HL-60 (cell line): ENCODE results near the gene DOCK9.

ENCODE experiments used
- DNase-seq, 2 experiments: peaks; one replicate each; pipeline ENCODE4 v3.0.0-alpha.2; 2010 to 2020; ENCODE audit warnings: low read depth in 1 of 2, low spot score in 1 of 2
- H3K27ac ChIP-seq: fragments of 250-450 bp; sonication (Bioruptor Pico); replicated peaks from 2 replicates; pipeline ENCODE4 v1.5.1; 2020; ENCODE audit warnings: mild to moderate bottlenecking, moderate library complexity
- H3K27me3 ChIP-seq: fragments of 250-450 bp; sonication (Bioruptor Pico); 2 replicates; pipeline ENCODE4 v1.5.1; 2021; ENCODE audit warnings: mild to moderate bottlenecking, moderate library complexity; ENCODE audit not compliant: insufficient read depth, poor library complexity, severe bottlenecking
- H3K4me3 ChIP-seq: replicated peaks from 2 replicates; pipeline ENCODE4 v1.5.1; 2011; ENCODE audit warnings: mild to moderate bottlenecking, control low read depth, low read length; ENCODE audit not compliant: insufficient read depth
- CTCF ChIP-seq: IDR thresholded peaks from one replicate; pipeline ENCODE4 v1.5.1; 2011; ENCODE audit warnings: low read length, control low read depth, inconsistent platforms; ENCODE audit not compliant: insufficient read depth
- GABPA ChIP-seq: IDR thresholded peaks from 2 replicates; pipeline ENCODE4 v1.6.1; 2012; ENCODE audit warnings: low read depth
- POLR2AphosphoS5 ChIP-seq: IDR thresholded peaks from 2 replicates; pipeline ENCODE4 v1.6.1; 2012; ENCODE audit warnings: low read depth
- REST ChIP-seq: IDR thresholded peaks from 2 replicates; pipeline ENCODE4 v1.6.1; 2012; ENCODE audit warnings: low read depth; ENCODE audit not compliant: insufficient replicate concordance
- SPI1 ChIP-seq: IDR thresholded peaks from 2 replicates; pipeline ENCODE4 v1.6.1; 2012; ENCODE audit warnings: low read depth, mild to moderate bottlenecking, borderline replicate concordance

The DOCK9 gene

GRCh38 chr13:98856983-98857382 is 120.9 kb downstream of the DOCK9 start:
- H3K27me3 ChIP-seq = peaks cover 18% of the 10 kb centered on the region
- TF ChIP-seq REST (no peak), SPI1 (no peak), CTCF (no peak), POLR2AphosphoS5 (no peak), GABPA (no peak)
- no peak for DNase-seq
- no peak overlapping the region for H3K27ac ChIP-seq
- no peak overlapping the region for H3K4me3 ChIP-seq

- H3K4me3 ChIP-seq = no peak overlapping the region
- no peak for DNase-seq
- TF ChIP-seq POLR2AphosphoS5 (no peak), SPI1 (no peak), REST (no peak), CTCF (no peak), GABPA (no peak)
Observed at GRCh38 chr13:98854448-98854847, 123.4 kb downstream of the DOCK9 start.

GRCh38 chr13:98853771-98854221 is 124.1 kb downstream of the DOCK9 start:
- no peak for DNase-seq
- peaks cover 9% of the 10 kb centered on the region for H3K27me3 ChIP-seq
- no peak overlapping the region for H3K27ac ChIP-seq
- TF ChIP-seq POLR2AphosphoS5 (no peak), SPI1 (no peak), CTCF (no peak), REST (no peak), GABPA (no peak)
- H3K4me3 ChIP-seq = no peak overlapping the region

More at GRCh38 chr13:98854448-98854847, 123.4 kb downstream of the DOCK9 start:
- peaks cover 13% of the 10 kb centered on the region for H3K27me3 ChIP-seq
- H3K27ac ChIP-seq = no peak overlapping the region
